ENCODE data around the gene NSF.

DNA sequence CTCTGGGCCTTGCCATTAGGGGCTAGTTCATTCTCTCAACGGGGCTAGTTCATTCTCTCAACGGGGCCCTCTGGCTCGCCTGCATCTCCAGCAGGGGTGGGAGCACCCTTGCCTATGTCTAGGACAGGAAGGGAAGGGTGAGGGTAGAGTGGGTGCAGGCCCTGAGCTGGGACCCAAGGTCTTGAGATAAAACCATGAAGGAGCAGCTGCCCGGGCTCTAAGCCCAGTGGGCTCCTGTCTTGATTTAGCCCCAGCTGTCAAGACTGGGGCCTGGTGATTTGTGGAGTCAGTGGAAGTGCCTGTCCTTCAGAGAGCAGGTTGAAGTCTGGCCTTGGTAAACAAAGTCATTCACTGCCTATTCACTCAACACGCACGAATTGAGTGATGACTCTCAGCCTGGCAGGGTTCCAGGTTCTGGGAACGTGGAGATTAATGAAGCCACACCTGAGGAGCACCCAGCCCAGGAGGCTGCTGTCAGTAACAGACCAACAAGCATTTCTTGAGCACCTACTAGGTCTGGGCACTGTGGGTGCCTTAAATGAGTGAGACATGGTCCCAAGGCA is 192.6 kb downstream of the NSF start:
- TF ChIP-seq, protein P1, sequence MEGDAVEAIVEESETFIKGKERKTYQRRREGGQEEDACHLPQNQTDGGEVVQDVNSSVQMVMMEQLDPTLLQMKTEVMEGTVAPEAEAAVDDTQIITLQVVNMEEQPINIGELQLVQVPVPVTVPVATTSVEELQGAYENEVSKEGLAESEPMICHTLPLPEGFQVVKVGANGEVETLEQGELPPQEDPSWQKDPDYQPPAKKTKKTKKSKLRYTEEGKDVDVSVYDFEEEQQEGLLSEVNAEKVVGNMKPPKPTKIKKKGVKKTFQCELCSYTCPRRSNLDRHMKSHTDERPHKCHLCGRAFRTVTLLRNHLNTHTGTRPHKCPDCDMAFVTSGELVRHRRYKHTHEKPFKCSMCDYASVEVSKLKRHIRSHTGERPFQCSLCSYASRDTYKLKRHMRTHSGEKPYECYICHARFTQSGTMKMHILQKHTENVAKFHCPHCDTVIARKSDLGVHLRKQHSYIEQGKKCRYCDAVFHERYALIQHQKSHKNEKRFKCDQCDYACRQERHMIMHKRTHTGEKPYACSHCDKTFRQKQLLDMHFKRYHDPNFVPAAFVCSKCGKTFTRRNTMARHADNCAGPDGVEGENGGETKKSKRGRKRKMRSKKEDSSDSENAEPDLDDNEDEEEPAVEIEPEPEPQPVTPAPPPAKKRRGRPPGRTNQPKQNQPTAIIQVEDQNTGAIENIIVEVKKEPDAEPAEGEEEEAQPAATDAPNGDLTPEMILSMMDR (IDR thresholded peaks at IDR 0.05), result no peak
- no peak for TF ChIP-seq POLR2A (IDR thresholded peaks at IDR 0.05)

All from Peyer's patch (tissue), 4 donors.